H1 (cell line): ENCODE measurements around the gene FGR.

ENCODE experiments used
- CEBPB ChIP-seq: IDR thresholded peaks from 2 replicates; pipeline ENCODE4 v1.6.1; 2012; ENCODE audit warnings: low read depth, low read length
- CTCF ChIP-seq, 3 experiments: IDR thresholded peaks; 1 replicate in 2 of 3; 2 replicates in 1 of 3; pipeline versions ENCODE4 v1.5.1 to v1.6.1; 2011; ENCODE audit warnings: low read length in 3 of 3, mild to moderate bottlenecking in 3 of 3, inconsistent platforms in 2 of 3, low read depth in 1 of 3, moderate library complexity in 1 of 3; ENCODE audit not compliant: insufficient read depth in 1 of 3; ENCODE audit errors: control extremely low read depth in 1 of 3
- EP300 ChIP-seq, 2 experiments: IDR thresholded peaks; 1 replicate in 1 of 2; 2 replicates in 1 of 2; pipeline ENCODE4 v1.6.1; 2011 to 2012; ENCODE audit warnings: low read depth in 2 of 2, low read length in 2 of 2, mild to moderate bottlenecking in 2 of 2, borderline replicate concordance in 1 of 2, inconsistent platforms in 1 of 2, moderate library complexity in 1 of 2
- JUN ChIP-seq: IDR thresholded peaks from 2 replicates; pipeline ENCODE4 v1.6.1; 2011; ENCODE audit warnings: low read depth, mild to moderate bottlenecking, improper control_type of control experiment, low read length
- POLR2A ChIP-seq, 2 experiments: IDR thresholded peaks; 1 replicate in 1 of 2; 2 replicates in 1 of 2; pipeline ENCODE4 v1.6.1; 2011; ENCODE audit warnings: low read depth in 2 of 2, low read length in 2 of 2, mild to moderate bottlenecking in 2 of 2; ENCODE audit errors: control extremely low read depth in 1 of 2
- POU5F1 ChIP-seq: IDR thresholded peaks from 2 replicates; pipeline ENCODE4 v1.6.1; 2011; ENCODE audit warnings: low read depth, mild to moderate bottlenecking, low read length, moderate library complexity
- RAD21 ChIP-seq, 2 experiments: IDR thresholded peaks in 1 of 2; conservative IDR thresholded peaks in 1 of 2; 2 replicates each; pipeline ENCODE4 v1.6.1; 2011; ENCODE audit warnings: low read depth in 2 of 2, low read length in 2 of 2, improper control_type of control experiment in 1 of 2, inconsistent platforms in 1 of 2, mild to moderate bottlenecking in 1 of 2, moderate library complexity in 1 of 2

GRCh38 chr1:27596986-27597385 lies 38.0 kb downstream of the FGR start:
- TF ChIP-seq RAD21 (IDR thresholded peaks at IDR 0.05 in 1 of 2, conservative IDR thresholded peaks at IDR 0.05 in 1 of 2; ENCODE audit: low read depth in 2 of 2, low read length in 2 of 2) (no peak), CTCF (IDR thresholded peaks at IDR 0.05; ENCODE audit: control extremely low read depth in 1 of 3, insufficient read depth in 1 of 3, low read depth in 1 of 3, low read length in 3 of 3) (no peak), EP300 (IDR thresholded peaks at IDR 0.05; ENCODE audit: borderline replicate concordance in 1 of 2, low read depth in 2 of 2, low read length in 2 of 2) (no peak), JUN (no peak), POU5F1 (no peak), CEBPB (no peak), POLR2A (IDR thresholded peaks at IDR 0.05; ENCODE audit: control extremely low read depth in 1 of 2, low read depth in 2 of 2, low read length in 2 of 2) (no peak)
